ENCODE measurements around the gene GUF1. TPM values are rescaled to one million over a fixed set of nuclear protein-coding genes. Genes with fewer than 3 reads are reported as not detected.
A peak's percentile ranks its signal among the peaks of the same experiment; 100 is the strongest.

Gene GUF1, protein sequence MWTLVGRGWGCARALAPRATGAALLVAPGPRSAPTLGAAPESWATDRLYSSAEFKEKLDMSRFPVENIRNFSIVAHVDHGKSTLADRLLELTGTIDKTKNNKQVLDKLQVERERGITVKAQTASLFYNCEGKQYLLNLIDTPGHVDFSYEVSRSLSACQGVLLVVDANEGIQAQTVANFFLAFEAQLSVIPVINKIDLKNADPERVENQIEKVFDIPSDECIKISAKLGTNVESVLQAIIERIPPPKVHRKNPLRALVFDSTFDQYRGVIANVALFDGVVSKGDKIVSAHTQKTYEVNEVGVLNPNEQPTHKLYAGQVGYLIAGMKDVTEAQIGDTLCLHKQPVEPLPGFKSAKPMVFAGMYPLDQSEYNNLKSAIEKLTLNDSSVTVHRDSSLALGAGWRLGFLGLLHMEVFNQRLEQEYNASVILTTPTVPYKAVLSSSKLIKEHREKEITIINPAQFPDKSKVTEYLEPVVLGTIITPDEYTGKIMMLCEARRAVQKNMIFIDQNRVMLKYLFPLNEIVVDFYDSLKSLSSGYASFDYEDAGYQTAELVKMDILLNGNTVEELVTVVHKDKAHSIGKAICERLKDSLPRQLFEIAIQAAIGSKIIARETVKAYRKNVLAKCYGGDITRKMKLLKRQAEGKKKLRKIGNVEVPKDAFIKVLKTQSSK
- total RNA-seq (2013) = 10.1 TPM
- 10 to 100 TPM in 1 of 3 donors, 1 to 10 TPM in 2; 6.2 to 11.3 (median 8.4) TPM for polyA plus RNA-seq
- 4.6 and 7.4 TPM in 2 replicates for polyA minus RNA-seq
- total RNA-seq = 7.5 to 34.5 (median 20.8) reads per million in 11 experiments

DNA sequence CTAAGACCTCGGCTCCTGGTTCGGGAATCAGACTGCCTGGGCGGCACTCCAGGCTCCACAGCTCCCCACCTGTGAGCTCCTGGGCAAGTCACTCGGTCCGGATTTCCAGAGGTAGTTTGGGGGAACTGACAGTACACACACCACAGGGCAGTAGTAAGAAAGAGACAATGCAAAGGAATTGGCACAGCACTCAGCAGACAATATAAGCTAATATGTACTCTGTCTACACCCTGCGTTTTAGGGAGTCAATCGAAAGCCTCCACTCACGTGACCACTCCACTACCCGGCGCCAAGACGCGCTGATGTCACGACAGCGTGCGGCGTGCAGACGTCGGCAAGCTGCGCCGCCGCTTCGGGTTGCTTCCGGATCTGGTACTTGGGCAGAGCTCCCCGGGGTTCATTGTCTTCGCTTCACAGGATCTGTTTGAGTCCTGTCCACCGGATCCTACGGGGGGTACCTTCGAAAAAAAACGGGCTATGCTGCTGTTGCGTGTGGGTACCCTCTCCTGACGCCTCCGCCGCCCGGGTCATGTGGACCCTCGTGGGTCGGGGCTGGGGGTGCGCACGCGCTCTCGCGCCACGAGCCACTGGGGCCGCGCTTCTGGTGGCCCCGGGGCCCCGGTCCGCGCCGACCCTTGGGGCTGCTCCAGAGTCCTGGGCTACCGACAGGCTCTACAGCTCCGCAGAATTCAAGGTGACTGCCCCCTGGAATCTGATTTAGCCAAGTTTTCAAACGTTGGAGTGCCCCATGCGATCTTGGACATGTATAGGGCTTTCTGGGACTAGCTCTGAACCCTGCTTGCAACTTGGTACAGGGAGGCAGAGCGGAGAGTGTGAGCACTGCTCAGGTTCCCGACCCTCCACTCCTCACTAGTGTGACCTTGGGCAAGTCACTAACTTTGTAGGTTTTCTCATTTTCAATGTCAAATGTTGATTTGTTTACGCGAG lies at the start of gene GUF1:
TSS of gene GUF1 (plus strand) at position 327 of the 948 bp plus-strand sequence. CDS start at position 530, 203 bp downstream.
- peaks cover 0 to 3% of the 10 kb centered on the region in 2 donors for H3K27me3 ChIP-seq (ENCODE audit: control insufficient read depth in 2 of 2, insufficient read depth in 2 of 2, low read length in 2 of 2)
- peak within 1 kb of the TSS; percentile 98 for H2AFZ ChIP-seq (ENCODE audit: insufficient read depth, low read depth, low read length, poor library complexity, severe bottlenecking)
- H3K79me2 ChIP-seq (ENCODE audit: insufficient read depth, low read length) = peaks cover 37% of the 10 kb centered on the region
- DNase-seq = peak; percentile 87 to 88 (median 87)
- intact Hi-C loops (cut with micrococcal nuclease) = no loop called here
- H3K27ac Mint-ChIP-seq = peak within 1 kb of the TSS; percentile 95 to 99 (median 99)
- peak within 1 kb of the TSS; percentile 78 for H3K4me2 ChIP-seq (replicated peaks; ENCODE audit: extremely low read depth, low read length, poor library complexity, severe bottlenecking)
- H3K4me1 Mint-ChIP-seq = peaks cover 18% of the 10 kb centered on the region
- H3K4me3 Mint-ChIP-seq = peak within 1 kb of the TSS; percentile 97 to 99
- peaks cover 10 to 16% of the 10 kb centered on the region in 2 donors for H3K36me3 Mint-ChIP-seq
- peak within 1 kb of the TSS; percentile 86 for H3K9ac ChIP-seq (ENCODE audit: insufficient read depth, low read length, poor library complexity, severe bottlenecking)
- WGBS (ENCODE audit: insufficient coverage) = under 1% methylated on average over 48 of the region's 57 CpGs
- no peaks in the 10 kb centered on the region for H4K20me1 ChIP-seq (ENCODE audit: insufficient read depth, low read length)
- peaks cover 4 to 6% (median 6%) of the 10 kb centered on the region in 3 donors for H3K27me3 Mint-ChIP-seq (ENCODE audit: low read depth in 3 of 3)
- peaks cover 13 to 22% of the 10 kb centered on the region in 2 donors for H3K4me1 ChIP-seq (ENCODE audit: control insufficient read depth in 1 of 2, insufficient read depth in 2 of 2, low read length in 2 of 2)
- peaks cover 0 to 3% (median 0%) of the 10 kb centered on the region in 7 donors for H3K9me3 Mint-ChIP-seq
- H3K4me3 ChIP-seq (replicated peaks in 1 of 3; ENCODE audit: low read depth in 2 of 3, low read length in 3 of 3) = peak within 1 kb of the TSS; percentile 89 to 98 (median 91)
- TF ChIP-seq, protein P1, sequence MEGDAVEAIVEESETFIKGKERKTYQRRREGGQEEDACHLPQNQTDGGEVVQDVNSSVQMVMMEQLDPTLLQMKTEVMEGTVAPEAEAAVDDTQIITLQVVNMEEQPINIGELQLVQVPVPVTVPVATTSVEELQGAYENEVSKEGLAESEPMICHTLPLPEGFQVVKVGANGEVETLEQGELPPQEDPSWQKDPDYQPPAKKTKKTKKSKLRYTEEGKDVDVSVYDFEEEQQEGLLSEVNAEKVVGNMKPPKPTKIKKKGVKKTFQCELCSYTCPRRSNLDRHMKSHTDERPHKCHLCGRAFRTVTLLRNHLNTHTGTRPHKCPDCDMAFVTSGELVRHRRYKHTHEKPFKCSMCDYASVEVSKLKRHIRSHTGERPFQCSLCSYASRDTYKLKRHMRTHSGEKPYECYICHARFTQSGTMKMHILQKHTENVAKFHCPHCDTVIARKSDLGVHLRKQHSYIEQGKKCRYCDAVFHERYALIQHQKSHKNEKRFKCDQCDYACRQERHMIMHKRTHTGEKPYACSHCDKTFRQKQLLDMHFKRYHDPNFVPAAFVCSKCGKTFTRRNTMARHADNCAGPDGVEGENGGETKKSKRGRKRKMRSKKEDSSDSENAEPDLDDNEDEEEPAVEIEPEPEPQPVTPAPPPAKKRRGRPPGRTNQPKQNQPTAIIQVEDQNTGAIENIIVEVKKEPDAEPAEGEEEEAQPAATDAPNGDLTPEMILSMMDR (IDR thresholded peaks at IDR 0.05) = no peak
- peaks cover 19 to 21% of the 10 kb centered on the region in 2 donors for H3K36me3 ChIP-seq (replicated peaks in 1 of 2; ENCODE audit: control insufficient read depth in 1 of 2, insufficient read depth in 2 of 2, low read length in 2 of 2)
- peak within 1 kb of the TSS; percentile 73 to 95 for H3K27ac ChIP-seq (ENCODE audit: low read depth in 1 of 2, low read length in 2 of 2)
- H3K9me3 ChIP-seq (replicated peaks in 1 of 2; ENCODE audit: control insufficient read depth in 1 of 2, insufficient read depth in 1 of 2, low read length in 2 of 2) = no peaks in the 10 kb centered on the region
